GM18867 (cell line): ENCODE data around the gene TMEM62.
"Not testable (repeated sequence)": the region's sequence is repeated elsewhere in the genome, so short reads cannot be mapped to it uniquely, and the experiment has no call there.

Experiments used
- ATAC-seq: cut with Tn5 transposase; IDR thresholded peaks from one replicate; pipeline ENCODE4 v1.9.1; 2021; ENCODE audit warnings: mild to moderate bottlenecking, moderate library complexity; ENCODE audit not compliant: unreplicated experiment

The TMEM62 gene

GRCh38 chr15:43169888-43170287 lies 36.5 kb downstream of the TMEM62 start:
- no peak for ATAC-seq

DNA sequence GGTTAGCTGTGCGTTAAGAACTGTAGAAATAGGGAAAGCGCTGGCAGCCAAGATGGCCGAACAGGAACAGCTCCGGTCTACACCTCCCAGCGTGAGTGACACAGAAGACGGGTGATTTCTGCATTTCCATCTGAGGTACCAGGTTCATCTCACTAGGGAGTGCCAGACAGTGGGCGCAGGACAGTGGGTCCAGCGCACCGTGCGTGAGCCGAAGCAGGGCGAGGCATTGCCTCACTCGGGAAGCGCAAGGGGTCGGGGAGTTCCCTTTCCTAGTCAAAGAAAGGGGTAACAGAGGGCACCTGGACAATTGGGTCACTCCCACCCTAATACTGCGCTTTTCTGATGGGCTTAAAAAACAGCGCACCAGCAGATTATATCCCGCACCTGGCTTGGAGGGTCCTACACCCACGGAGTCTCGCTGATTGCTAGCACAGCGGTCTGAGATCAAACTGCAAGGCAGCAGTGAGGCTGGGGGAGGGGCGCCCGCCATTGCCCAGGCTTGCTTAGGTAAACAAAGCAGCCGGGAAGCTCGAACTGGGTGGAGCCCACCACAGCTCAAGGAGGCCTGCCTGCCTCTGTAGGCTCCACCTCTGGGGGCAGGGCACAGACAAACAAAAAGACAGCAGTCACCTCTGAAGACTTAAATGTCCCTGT lies 42.4 kb downstream of the TMEM62 start:
- ATAC-seq, result not testable (repeated sequence)

DNA sequence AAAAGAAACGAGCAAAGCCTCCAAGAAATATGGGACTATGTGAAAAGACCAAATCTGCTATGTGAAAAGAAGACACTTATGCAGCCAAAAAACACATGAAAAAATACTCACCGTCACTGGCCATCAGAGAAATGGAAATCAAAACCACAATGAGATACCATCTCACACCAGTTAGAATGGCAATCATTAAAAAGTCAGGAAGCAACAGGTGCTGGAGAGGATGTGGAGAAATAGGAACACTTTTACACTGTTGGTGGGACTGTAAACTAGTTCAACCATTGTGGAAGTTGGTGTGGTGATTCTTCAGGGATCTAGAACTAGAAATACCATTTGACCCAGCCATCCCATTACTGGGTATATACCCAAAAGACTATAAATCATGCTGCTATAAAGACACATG lies 43.8 kb downstream of the TMEM62 start:
- ATAC-seq, result not testable (repeated sequence)

GRCh38 chr15:43183270-43183669 lies 49.9 kb downstream of the TMEM62 start:
- ATAC-seq, result no peak

- peak; percentile 2 for ATAC-seq
Observed at GRCh38 chr15:43184407-43185124, 51.2 kb downstream of the TMEM62 start.

DNA sequence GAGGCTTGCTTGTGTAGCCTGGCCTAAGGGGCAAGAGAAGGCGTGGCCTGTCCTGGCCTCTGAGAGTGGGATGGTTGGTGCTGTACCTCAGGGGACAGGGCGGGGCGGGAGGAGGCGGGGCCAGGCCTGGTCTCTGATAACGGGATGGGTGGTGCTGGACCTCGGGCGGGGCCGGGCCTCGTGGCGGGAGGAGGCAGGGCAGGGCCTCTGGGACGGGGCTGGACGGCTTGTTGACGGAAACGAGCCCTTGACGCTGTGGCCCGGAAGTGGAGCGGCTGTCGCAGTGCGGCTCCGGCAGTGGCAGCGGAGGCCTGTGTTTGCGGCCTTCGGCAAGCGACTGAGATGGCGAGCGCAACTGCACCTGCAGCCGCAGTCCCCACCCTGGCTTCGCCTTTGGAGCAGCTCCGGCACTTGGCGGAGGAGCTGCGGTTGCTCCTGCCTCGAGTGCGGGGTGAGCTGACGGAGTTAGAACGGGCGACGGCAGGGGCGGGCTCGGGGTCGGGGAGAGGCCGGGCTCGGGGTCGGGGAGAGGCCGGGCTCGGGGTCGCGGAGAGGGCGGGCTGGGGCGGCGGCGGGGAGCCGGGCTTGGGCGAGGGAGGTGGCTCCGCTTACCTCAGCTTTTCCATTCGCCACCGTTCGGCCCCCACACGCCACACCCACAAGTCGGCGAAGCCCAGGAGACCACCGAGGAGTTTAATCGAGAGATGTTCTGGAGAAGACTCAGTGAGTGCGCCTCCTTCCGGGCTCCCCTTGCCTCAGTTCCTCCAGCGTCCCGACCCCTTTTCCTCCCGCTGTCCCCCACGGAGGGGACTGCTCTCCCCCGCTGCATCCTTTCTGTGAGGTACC lies 52.0 kb downstream of the TMEM62 start, which contains the start of gene CCNDBP1:
TSS of gene CCNDBP1 (plus strand) at position 247 of the 846 bp plus-strand sequence. CDS start at position 343, 96 bp downstream.
- peak; percentile 93 for ATAC-seq

GRCh38 chr15:43186003-43186353 lies 52.6 kb downstream of the TMEM62 start:
- ATAC-seq, result peak; percentile 22

DNA sequence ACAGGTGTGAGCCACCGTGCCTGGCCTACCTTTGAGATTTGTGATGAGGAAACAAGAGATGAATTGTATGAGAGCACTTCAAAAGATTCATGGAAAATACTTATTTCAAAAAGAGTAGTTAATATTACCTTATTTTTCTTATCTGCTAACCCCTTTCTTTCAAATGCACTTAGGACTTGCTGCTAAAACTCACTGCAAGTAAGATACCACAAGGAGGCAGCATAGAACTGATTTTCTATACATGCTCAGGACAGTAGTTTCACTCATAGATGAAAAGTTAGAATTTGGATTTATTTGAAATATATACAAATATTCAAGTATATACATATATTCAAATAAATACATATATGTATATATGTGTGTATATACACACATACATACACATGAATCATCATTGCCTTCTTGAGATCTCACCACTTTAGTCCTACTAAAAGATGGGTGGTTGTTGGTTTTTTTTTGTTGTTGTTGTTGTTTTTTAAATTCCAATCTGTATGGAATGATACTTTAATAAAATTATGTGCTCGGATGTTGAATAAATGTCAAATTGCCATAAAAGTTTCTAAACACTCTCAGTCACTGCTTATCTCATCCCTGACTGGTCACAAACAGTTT lies 54.3 kb downstream of the TMEM62 start:
- no peak for ATAC-seq

- no peak for ATAC-seq
Observed at GRCh38 chr15:43189296-43189695, 55.9 kb downstream of the TMEM62 start.

- no peak for ATAC-seq
Observed at GRCh38 chr15:43190178-43190577, 56.8 kb downstream of the TMEM62 start.

- ATAC-seq, result no peak
Observed at GRCh38 chr15:43193710-43194109, 60.3 kb downstream of the TMEM62 start.

DNA sequence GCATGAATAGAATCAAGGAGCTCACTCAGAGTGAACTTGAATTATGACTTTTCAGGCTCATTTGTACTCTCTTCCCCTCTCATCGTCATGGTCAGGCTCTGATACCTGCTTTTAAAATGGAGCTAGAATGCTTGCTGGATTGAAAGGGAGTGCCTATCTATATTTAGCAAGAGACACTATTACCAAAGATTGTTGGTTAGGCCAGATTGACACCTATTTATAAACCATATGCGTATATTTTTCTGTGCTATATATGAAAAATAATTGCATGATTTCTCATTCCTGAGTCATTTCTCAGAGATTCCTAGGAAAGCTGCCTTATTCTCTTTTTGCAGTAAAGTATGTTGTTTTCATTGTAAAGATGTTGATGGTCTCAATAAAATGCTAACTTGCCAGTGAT lies 61.4 kb downstream of the TMEM62 start:
- no peak for ATAC-seq

DNA sequence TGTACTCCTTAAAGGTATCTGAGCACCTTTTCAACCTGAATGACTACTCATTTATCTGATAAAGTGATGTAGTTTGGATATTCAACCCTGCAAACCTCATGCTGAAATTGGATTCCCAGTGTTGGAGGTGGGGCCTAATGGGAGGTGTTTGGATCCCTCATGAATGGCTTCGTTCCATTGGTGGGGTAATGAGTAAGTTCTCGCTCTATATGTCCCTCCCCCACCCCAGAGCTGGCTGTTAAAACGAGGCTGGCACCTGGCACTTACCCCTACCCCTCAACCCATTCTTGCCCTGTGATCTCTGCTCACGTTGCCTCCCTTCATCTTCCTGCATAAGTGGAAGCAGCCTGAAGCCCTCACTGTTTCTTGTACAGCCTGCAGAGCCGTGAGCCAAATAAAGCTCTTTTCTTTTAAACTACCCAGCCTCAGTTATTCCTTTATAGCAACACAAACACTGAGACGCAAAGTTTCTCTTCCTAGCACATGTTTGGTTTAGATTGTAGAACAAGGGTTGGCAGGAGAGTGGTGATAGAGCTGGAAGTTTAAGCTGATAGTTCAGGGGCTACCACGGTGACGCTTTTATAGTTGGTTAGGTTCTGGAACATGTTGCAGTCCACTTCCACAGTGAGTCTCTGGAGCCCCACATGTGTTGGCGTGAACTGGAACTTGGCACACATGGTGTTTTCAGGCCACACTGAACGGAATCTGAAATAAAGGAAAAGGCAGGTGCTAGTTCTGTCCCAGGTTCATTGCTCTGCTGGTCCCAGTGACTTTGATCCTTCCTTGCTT lies 63.6 kb downstream of the TMEM62 start:
- ATAC-seq, result no peak

GRCh38 chr15:43197773-43198172 lies 64.4 kb downstream of the TMEM62 start:
- ATAC-seq, result not testable (repeated sequence)

DNA sequence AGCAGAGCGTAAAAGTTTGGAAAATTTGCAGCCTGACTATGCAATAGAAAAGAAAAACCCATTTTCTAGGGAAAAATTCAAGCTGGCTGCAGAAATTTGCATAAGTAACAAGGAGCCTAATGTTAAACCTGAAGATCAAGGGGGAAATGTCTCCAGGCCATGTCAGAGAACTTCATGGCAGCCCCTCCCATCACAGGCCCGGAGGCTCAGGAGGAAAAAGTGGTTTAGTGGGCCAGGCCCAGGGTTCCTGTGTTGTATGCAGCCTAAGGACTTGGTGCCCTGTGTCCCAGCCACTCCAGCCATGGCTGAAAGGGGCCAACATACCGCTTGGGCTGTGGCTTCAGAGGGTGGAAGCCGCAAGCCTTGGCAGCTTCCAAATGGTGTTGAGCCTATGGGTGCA lies 65.2 kb downstream of the TMEM62 start:
- ATAC-seq, result not testable (repeated sequence)

DNA sequence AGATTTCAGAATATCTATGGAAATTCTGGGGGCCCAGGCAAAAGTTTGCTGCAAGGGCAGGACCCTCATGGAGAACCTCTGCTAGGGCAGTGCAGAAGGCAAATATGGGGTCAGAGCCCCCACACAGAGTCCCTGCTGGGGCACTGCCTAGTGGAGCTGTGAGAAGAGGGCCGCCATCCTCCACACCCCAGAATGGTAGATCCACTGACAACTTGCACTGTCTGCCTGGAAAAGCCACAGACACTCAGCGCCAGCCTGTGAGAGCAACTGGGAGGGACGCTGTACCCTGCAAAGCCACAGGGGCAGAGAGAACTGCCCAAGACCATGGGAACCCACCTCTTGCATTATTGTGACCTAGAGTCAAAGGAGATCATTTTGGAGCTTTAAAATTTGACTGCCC lies 65.6 kb downstream of the TMEM62 start:
- ATAC-seq, result no peak

DNA sequence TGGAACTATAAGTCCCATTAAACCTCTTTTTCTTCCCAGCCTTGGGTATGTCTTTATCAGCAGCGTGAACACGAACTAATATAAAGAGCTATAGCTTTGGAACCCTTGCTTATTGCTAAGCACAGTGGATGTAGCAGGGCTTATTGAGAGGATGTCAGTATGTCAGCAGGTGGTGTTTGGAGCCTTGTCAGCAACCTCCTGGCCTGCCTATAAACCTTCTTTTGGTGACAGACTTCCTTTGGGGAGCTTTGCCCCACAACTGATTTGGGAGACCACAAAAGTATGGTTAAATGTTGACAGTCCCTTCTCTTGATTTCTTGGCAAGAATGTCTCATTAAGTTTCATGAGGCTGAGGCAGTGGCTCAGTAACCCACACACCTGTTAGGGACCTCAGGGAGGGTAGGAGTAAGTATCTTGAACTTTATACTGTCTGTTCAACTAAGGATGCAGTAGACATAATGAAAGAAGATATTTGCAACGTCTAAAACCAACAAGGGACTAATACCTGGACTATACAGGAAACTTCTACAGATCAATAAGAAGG lies 66.6 kb downstream of the TMEM62 start:
- no peak for ATAC-seq

DNA sequence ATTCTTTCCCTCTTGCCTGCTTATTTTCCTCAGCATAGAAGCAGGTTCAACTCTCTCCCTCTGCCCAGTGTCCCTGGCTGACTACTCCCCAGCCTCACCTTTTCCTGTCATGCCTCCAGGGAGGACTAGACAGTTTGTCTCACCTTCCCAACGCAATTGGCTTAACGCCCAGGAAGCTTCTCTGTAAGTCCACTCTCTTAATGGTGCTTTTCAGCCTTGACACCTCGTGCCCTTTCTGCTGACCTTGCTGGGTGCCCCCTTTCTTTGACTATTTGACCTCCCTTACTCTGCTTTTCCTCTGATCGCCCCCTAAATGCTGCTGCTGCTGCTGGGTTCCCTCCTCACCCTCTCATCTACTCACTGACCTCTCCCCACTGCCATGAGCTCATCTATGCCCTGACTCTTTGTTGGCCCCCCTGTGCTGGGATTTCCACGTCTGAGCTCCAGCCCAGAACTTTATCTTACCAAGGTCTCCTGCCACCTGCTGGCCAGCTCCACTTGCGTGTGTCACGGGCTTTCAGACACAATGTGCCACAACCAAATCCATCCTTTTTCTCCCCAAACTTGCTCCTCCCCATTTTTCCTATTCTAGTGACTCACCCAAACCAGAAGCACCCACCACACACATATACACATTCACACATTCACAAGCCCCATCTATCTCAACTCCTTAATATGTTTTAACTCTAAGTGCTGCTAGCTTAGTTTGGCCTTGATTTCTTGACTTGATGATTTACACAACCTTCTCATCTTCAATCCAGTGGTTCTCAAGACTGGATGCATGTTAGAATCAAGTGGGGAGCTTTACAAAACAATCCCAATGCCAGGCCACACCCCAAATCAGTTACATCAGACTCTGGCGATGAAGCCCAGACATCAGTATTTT lies 70.9 kb downstream of the TMEM62 start:
- ATAC-seq, result no peak

GRCh38 chr15:43206054-43206453 lies 72.7 kb downstream of the TMEM62 start:
- ATAC-seq, result no peak
